Trophoblast cell (in vitro differentiated cells and primary cell): ENCODE results near the gene CMPK1.

Experiments used
- DNase-seq, 2 donors: peaks; one replicate each; pipeline ENCODE4 v3.0.0-alpha.2; 2016
- H2AFZ ChIP-seq: 2 replicates; pipeline ENCODE4 v1.6.1; 2013; ENCODE audit warnings: low read length, moderate library complexity, mild to moderate bottlenecking; ENCODE audit not compliant: insufficient read depth, poor library complexity
- H2AK5ac ChIP-seq: 2 replicates; pipeline ENCODE4 v1.6.1; 2013; ENCODE audit warnings: mild to moderate bottlenecking, low read length
- H2BK120ac ChIP-seq: 2 replicates; pipeline ENCODE4 v1.6.1; 2013; ENCODE audit warnings: low read length, mild to moderate bottlenecking, moderate library complexity; ENCODE audit not compliant: insufficient read depth, poor library complexity
- H2BK12ac ChIP-seq: 2 replicates; pipeline ENCODE4 v1.6.1; 2013; ENCODE audit warnings: mild to moderate bottlenecking, low read length, moderate library complexity
- H2BK5ac ChIP-seq: 2 replicates; pipeline ENCODE4 v1.6.1; 2013; ENCODE audit warnings: low read length, low read depth, moderate library complexity, mild to moderate bottlenecking; ENCODE audit not compliant: poor library complexity
- H3K14ac ChIP-seq: 2 replicates; pipeline ENCODE4 v1.6.1; 2013; ENCODE audit warnings: mild to moderate bottlenecking, low read length
- H3K18ac ChIP-seq: 2 replicates; pipeline ENCODE4 v1.6.1; 2013; ENCODE audit warnings: mild to moderate bottlenecking, low read length
- H3K23ac ChIP-seq: 2 replicates; pipeline ENCODE4 v1.6.1; 2013; ENCODE audit warnings: low read length
- H3K27ac ChIP-seq: 2 replicates; pipeline ENCODE4 v1.5.1; 2013; ENCODE audit warnings: low read depth, mild to moderate bottlenecking, inconsistent platforms, low read length, moderate library complexity
- H3K27me3 ChIP-seq: 2 replicates; pipeline ENCODE4 v1.6.1; 2013; ENCODE audit warnings: inconsistent platforms, mild to moderate bottlenecking, low read length, moderate library complexity; ENCODE audit not compliant: insufficient read depth
- H3K36me3 ChIP-seq, 2 experiments: 1 replicate in 1 of 2; 2 replicates in 1 of 2; pipeline ENCODE4 v1.6.1; 2013; ENCODE audit warnings: low read length in 2 of 2, mild to moderate bottlenecking in 2 of 2, moderate library complexity in 1 of 2; ENCODE audit not compliant: insufficient read depth in 2 of 2, control insufficient read depth in 1 of 2
- H3K4ac ChIP-seq: 2 replicates; pipeline ENCODE4 v1.6.1; 2013; ENCODE audit warnings: low read depth, mild to moderate bottlenecking, low read length, moderate library complexity
- H3K4me1 ChIP-seq, 2 experiments: 1 replicate in 1 of 2; 2 replicates in 1 of 2; pipeline ENCODE4 v1.6.1; 2013; ENCODE audit warnings: low read length in 2 of 2, mild to moderate bottlenecking in 2 of 2, moderate library complexity in 1 of 2; ENCODE audit not compliant: insufficient read depth in 2 of 2, control insufficient read depth in 1 of 2
- H3K4me2 ChIP-seq: 2 replicates; pipeline ENCODE4 v1.6.1; 2013; ENCODE audit warnings: inconsistent platforms, mild to moderate bottlenecking, low read length, moderate library complexity
- H3K4me3 ChIP-seq: 2 replicates; pipeline ENCODE4 v1.5.1; 2013; ENCODE audit warnings: mild to moderate bottlenecking, low read depth, low read length, inconsistent platforms
- H3K79me1 ChIP-seq: one replicate; pipeline ENCODE4 v1.6.1; 2013; ENCODE audit warnings: low read length
- H3K79me2 ChIP-seq: 2 replicates; pipeline ENCODE4 v1.6.1; 2013; ENCODE audit warnings: low read length, mild to moderate bottlenecking; ENCODE audit not compliant: control insufficient read depth, insufficient read depth, poor library complexity
- H3K9ac ChIP-seq: 2 replicates; pipeline ENCODE4 v1.6.1; 2013; ENCODE audit warnings: mild to moderate bottlenecking, low read length
- H3K9me3 ChIP-seq: 2 replicates; pipeline ENCODE4 v1.6.1; 2013; ENCODE audit warnings: low read depth, mild to moderate bottlenecking, control low read depth, inconsistent platforms, low read length; ENCODE audit not compliant: insufficient read depth
- H4K12ac ChIP-seq: 2 replicates; pipeline ENCODE4 v1.6.1; 2013; ENCODE audit warnings: low read depth, mild to moderate bottlenecking, low read length, moderate library complexity
- H4K8ac ChIP-seq: 2 replicates; pipeline ENCODE4 v1.6.1; 2013; ENCODE audit warnings: low read depth, mild to moderate bottlenecking, low read length, moderate library complexity
- H4K91ac ChIP-seq: one replicate; pipeline ENCODE4 v1.6.1; 2013; ENCODE audit warnings: low read depth, mild to moderate bottlenecking, low read length, moderate library complexity
- WGBS: extraction: QIAGEN DNeasy Blood & Tissue Kit; methylation state at CpG from one replicate; pipeline ENCODE4 v1.1.7; 2013; ENCODE audit warnings: missing lambda C conversion rate; ENCODE audit not compliant: insufficient read length, insufficient coverage; ENCODE audit errors: extremely low coverage; 5-methylcytosine and 5-hydroxymethylcytosine counted together

Gene CMPK1

GRCh38 chr1:47418122-47418521, 84.5 kb downstream of the CMPK1 start:
- H2AK5ac ChIP-seq = no peak overlapping the region
- H3K9me3 ChIP-seq = peaks cover 3% of the 10 kb centered on the region
- H3K9ac ChIP-seq = no peak overlapping the region
- no peak overlapping the region for H3K4me2 ChIP-seq
- WGBS = no CpG with 5 or more reads among the region's 2 CpGs
- H3K27me3 ChIP-seq = peaks cover 34% of the 10 kb centered on the region
- no peak overlapping the region for H4K91ac ChIP-seq
- H3K14ac ChIP-seq = no peak overlapping the region
- H3K4ac ChIP-seq = no peak overlapping the region
- H4K8ac ChIP-seq = no peak overlapping the region
- no peaks in the 10 kb centered on the region for H3K36me3 ChIP-seq
- no peak overlapping the region for H3K23ac ChIP-seq
- H2BK5ac ChIP-seq = no peak overlapping the region
- H3K18ac ChIP-seq = no peak overlapping the region
- H3K4me1 ChIP-seq = peaks cover 2 to 9% of the 10 kb centered on the region in 2 experiments
- no peak overlapping the region for H2AFZ ChIP-seq
- H3K4me3 ChIP-seq = no peak overlapping the region
- no peaks in the 10 kb centered on the region for H3K79me1 ChIP-seq
- H3K79me2 ChIP-seq = no peaks in the 10 kb centered on the region
- H2BK120ac ChIP-seq = no peak overlapping the region
- H4K12ac ChIP-seq = no peak overlapping the region
- no peak overlapping the region for H2BK12ac ChIP-seq
- DNase-seq = no peak
- no peak overlapping the region for H3K27ac ChIP-seq

GRCh38 chr1:47418681-47419325, 85.2 kb downstream of the CMPK1 start:
- Histone ChIP-seq H3K27me3 (peaks cover 34% of the 10 kb centered on the region), H3K4me1 (peaks cover 2 to 9% of the 10 kb centered on the region in 2 experiments), H3K4ac (no peak overlapping the region), H3K23ac (no peak overlapping the region), H3K27ac (no peak overlapping the region), H2BK12ac (no peak overlapping the region), H2AK5ac (no peak overlapping the region), H3K4me2 (no peak overlapping the region), H2BK120ac (no peak overlapping the region), H3K9me3 (peaks cover 3% of the 10 kb centered on the region), H4K91ac (no peak overlapping the region), H3K79me1 (no peaks in the 10 kb centered on the region), H2AFZ (no peak overlapping the region), H3K14ac (no peak overlapping the region), H3K79me2 (no peaks in the 10 kb centered on the region), H2BK5ac (no peak overlapping the region), H4K8ac (no peak overlapping the region), H3K9ac (no peak overlapping the region), H3K36me3 (no peaks in the 10 kb centered on the region), H3K18ac (no peak overlapping the region), H4K12ac (no peak overlapping the region), H3K4me3 (no peak overlapping the region)
- DNase-seq = peak; percentile 71 to 76
- WGBS = no CpG with 5 or more reads among the region's 6 CpGs

GRCh38 chr1:47420547-47420946, 87.0 kb downstream of the CMPK1 start:
- Histone ChIP-seq H4K12ac (no peak overlapping the region), H3K79me1 (no peaks in the 10 kb centered on the region), H3K4me2 (no peak overlapping the region), H3K14ac (no peak overlapping the region), H2AK5ac (no peak overlapping the region), H3K4me1 (peaks cover 2 to 9% of the 10 kb centered on the region in 2 experiments), H3K36me3 (no peaks in the 10 kb centered on the region), H4K91ac (no peak overlapping the region), H3K18ac (no peak overlapping the region), H2AFZ (no peak overlapping the region), H3K23ac (no peak overlapping the region), H2BK5ac (no peak overlapping the region), H3K9me3 (peaks cover 3% of the 10 kb centered on the region), H3K79me2 (no peaks in the 10 kb centered on the region), H2BK120ac (no peak overlapping the region), H3K4ac (no peak overlapping the region), H3K9ac (no peak overlapping the region), H4K8ac (no peak overlapping the region), H2BK12ac (no peak overlapping the region), H3K27me3 (peaks cover 34% of the 10 kb centered on the region), H3K4me3 (no peak overlapping the region), H3K27ac (no peak overlapping the region)
- 100% methylated on average over 3 of the region's 4 CpGs for WGBS
- DNase-seq = no peak

- WGBS = no CpG with 5 or more reads among the region's 2 CpGs
- H3K4me1 ChIP-seq = no peaks in the 10 kb centered on the region
Observed at GRCh38 chr1:47423872-47424271, 90.3 kb downstream of the CMPK1 start.

More at GRCh38 chr1:47423872-47424271, 90.3 kb downstream of the CMPK1 start:
- no peak overlapping the region for H4K91ac ChIP-seq
- DNase-seq = no peak
- no peak overlapping the region for H3K9ac ChIP-seq
- no peak overlapping the region for H3K18ac ChIP-seq
- no peak overlapping the region for H3K27ac ChIP-seq
- H3K27me3 ChIP-seq = peaks cover 19% of the 10 kb centered on the region
- no peak overlapping the region for H4K12ac ChIP-seq
- no peak overlapping the region for H2BK12ac ChIP-seq
- no peak overlapping the region for H2AFZ ChIP-seq
- H3K36me3 ChIP-seq = no peaks in the 10 kb centered on the region
- no peaks in the 10 kb centered on the region for H3K79me1 ChIP-seq
- no peak overlapping the region for H2BK5ac ChIP-seq
- no peak overlapping the region for H3K4me3 ChIP-seq
- no peak overlapping the region for H4K8ac ChIP-seq
- H3K4me2 ChIP-seq = no peak overlapping the region
- H3K4ac ChIP-seq = no peak overlapping the region
- no peak overlapping the region for H3K23ac ChIP-seq
- H2AK5ac ChIP-seq = no peak overlapping the region
- H2BK120ac ChIP-seq = no peak overlapping the region
- H3K79me2 ChIP-seq = no peaks in the 10 kb centered on the region
- no peak overlapping the region for H3K14ac ChIP-seq
- peaks cover 1% of the 10 kb centered on the region for H3K9me3 ChIP-seq
